Stomach (tissue), 9 donors: Measurements from ENCODE around the gene USP36. TPM values are rescaled to one million over a fixed set of nuclear protein-coding genes. Genes with fewer than 3 reads are reported as not detected.

Experiments used
- DNase-seq, 2 donors: peaks; one replicate each; pipeline versions ENCODE4 v3.0.0 to v3.0.0-alpha.2; 2013 to 2019
- H3K27ac ChIP-seq, 5 donors: fragments of 200-600 bp in 4 of 5; sonication (generic) in 4 of 5; one replicate each; pipeline ENCODE4 v1.5.1; 2013 to 2019; ENCODE audit warnings: mild to moderate bottlenecking in 1 of 5, moderate library complexity in 1 of 5
- H3K27me3 ChIP-seq, 3 donors: fragments of 200-600 bp; sonication (generic); one replicate each; pipeline ENCODE4 v1.5.1; 2017 to 2019; ENCODE audit warnings: mixed run types in 1 of 3
- H3K36me3 ChIP-seq, 4 donors: fragments of 200-600 bp; sonication (generic); 1 replicate in 3 of 4; 2 replicates in 1 of 4; pipeline ENCODE4 v1.5.1; 2016 to 2019
- H3K4me1 ChIP-seq, 4 donors: fragments of 200-600 bp; sonication (generic); one replicate each; pipeline ENCODE4 v1.5.1; 2016 to 2019
- H3K4me3 ChIP-seq, 4 donors: fragments of 200-600 bp; sonication (generic) in 3 of 4; one replicate each; pipeline ENCODE4 v1.5.1; 2016 to 2019; ENCODE audit warnings: mild to moderate bottlenecking in 1 of 4
- H3K9me3 ChIP-seq, 4 donors: fragments of 200-600 bp; sonication (generic); one replicate each; pipeline ENCODE4 v1.5.1; 2016 to 2019
- EP300 ChIP-seq: sonication (generic); formaldehyde crosslinking; IDR thresholded peaks from one replicate; pipeline ENCODE4 v1.6.1; 2017; ENCODE audit warnings: antibody characterized with exemption
- POLR2A ChIP-seq, 4 donors: fragments of 450-650 bp; IDR thresholded peaks; one replicate each; pipeline ENCODE4 v1.6.1; 2016; ENCODE audit warnings: antibody characterized with exemption in 4 of 4, control low read depth in 2 of 4, mild to moderate bottlenecking in 1 of 4, moderate library complexity in 1 of 4
- POLR2AphosphoS5 ChIP-seq, 3 donors: sonication (generic); formaldehyde crosslinking; IDR thresholded peaks; one replicate each; pipeline ENCODE4 v1.6.1; 2016; ENCODE audit warnings: antibody characterized with exemption in 3 of 3
- WGBS, 5 donors: extraction: QIAGEN DNeasy Blood & Tissue Kit in 3 of 5; methylation state at CpG; one replicate each; pipeline versions ENCODE4 v1.1.5 to v1.1.7; 2013 to 2018; 5-methylcytosine and 5-hydroxymethylcytosine counted together
- intact Hi-C: fragments of 100-400 bp; cut with DNase I; formaldehyde crosslinking; loops from one replicate; pipeline ENCODE4 v1.15.1; 2023; ENCODE audit warnings: low total_unique reads
- polyA plus RNA-seq, 3 donors: library from polyadenylated mRNA; stranded (reverse); fragments of 200-250 nt; gene quantifications; one replicate each; pipeline ENCODE4 v1.2.3, GENCODE V29; 2013
- total RNA-seq, 5 donors: library from RNA; depleted of rRNA; stranded (reverse); fragments of >200 nt; gene quantifications; one replicate each; pipeline versions ENCODE4 v1.1.0 to v1.2.3, GENCODE V29; 2014 to 2016
- TF ChIP-seq, protein P1 (sequence below), 7 experiments: fragments of 450-650 bp in 4 of 7; fragments of 200-600 bp in 3 of 7; sonication (generic) in 3 of 7; IDR thresholded peaks; one replicate each; pipeline ENCODE4 v1.5.1; 2016 to 2019; ENCODE audit warnings: antibody characterized with exemption in 7 of 7, control low read depth in 2 of 7, mild to moderate bottlenecking in 1 of 7
- donor health status: healthy with polysubstance abuse.
- donor health status: Bipolar disorder and iron deficiency.
- donor health status: healthy.

Gene USP36
- total and polyA plus RNA-seq, 8 donors, result 14.2 to 106 (median 34.8) TPM

DNA sequence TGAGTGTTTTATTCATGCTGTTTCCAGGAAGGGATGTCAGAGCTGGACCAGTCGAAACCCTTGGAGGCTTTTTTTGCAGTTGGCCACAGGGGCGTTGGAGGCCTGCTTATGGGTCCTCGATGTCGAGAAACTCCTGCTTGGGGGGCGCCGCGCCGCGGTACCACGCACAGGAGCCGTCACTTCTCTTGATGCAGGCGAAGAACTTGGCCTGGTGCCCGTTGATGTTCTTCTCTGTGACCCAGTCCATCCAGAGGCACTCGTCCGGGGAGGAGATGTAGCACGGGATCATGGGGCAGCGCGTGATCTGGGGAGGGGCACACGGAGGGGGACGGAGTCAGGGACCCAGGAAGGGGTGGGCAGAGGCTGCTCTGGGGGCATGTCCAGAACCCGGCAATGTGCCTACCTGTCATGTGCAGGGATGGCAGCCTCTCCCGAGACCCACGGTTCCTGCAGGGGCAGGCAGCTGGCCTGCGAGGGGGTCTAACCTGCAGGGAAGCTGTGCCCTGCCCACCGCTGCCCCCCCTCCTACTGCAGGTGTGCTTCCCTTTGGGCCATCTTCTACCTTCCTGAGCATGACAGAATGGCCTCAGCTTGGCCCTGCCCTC lies 15.0 kb upstream of the USP36 start:
- H3K36me3 ChIP-seq, result peaks cover 13 to 58% (median 48%) of the 10 kb centered on the region in 4 donors
- no peak overlapping the region for H3K4me3 ChIP-seq
- TF ChIP-seq, protein P1, sequence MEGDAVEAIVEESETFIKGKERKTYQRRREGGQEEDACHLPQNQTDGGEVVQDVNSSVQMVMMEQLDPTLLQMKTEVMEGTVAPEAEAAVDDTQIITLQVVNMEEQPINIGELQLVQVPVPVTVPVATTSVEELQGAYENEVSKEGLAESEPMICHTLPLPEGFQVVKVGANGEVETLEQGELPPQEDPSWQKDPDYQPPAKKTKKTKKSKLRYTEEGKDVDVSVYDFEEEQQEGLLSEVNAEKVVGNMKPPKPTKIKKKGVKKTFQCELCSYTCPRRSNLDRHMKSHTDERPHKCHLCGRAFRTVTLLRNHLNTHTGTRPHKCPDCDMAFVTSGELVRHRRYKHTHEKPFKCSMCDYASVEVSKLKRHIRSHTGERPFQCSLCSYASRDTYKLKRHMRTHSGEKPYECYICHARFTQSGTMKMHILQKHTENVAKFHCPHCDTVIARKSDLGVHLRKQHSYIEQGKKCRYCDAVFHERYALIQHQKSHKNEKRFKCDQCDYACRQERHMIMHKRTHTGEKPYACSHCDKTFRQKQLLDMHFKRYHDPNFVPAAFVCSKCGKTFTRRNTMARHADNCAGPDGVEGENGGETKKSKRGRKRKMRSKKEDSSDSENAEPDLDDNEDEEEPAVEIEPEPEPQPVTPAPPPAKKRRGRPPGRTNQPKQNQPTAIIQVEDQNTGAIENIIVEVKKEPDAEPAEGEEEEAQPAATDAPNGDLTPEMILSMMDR (IDR thresholded peaks at IDR 0.05), result no peak
- no peak for TF ChIP-seq POLR2AphosphoS5 (IDR thresholded peaks at IDR 0.05)
- no peak for TF ChIP-seq POLR2A (IDR thresholded peaks at IDR 0.05)
- no peak for TF ChIP-seq EP300
- peaks cover 0 to 12% (median 0%) of the 10 kb centered on the region in 4 donors for H3K4me1 ChIP-seq
- DNase-seq, result no peak
- no peaks in the 10 kb centered on the region for H3K9me3 ChIP-seq
- intact Hi-C loops, result no loop called here
- 90 to 96% (median 93%) methylated on average over 23 to 25 of the region's 25 CpGs for WGBS, 5 donors
- H3K27me3 ChIP-seq, result no peaks in the 10 kb centered on the region
- no peak overlapping the region for H3K27ac ChIP-seq

DNA sequence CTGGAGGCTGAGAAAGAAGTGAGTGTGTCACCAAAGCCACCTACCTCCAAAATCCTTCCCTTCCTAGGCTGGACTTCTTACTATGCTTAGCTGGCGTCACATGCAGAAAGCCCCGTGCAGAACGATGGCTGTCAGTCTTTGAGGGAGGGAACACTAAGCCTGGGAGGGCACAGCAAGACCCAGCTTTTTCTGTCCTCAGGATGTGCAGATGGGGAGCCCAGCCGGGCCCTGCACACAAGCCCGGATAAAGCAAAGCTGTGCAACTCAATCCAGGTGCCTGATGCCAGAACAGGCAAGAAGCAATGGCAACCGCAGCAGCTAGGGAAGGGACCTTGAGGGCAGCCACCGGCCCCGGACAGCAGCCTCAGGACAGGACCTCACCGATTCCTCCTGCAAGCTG lies 13.9 kb upstream of the USP36 start:
- Histone ChIP-seq H3K27ac (no peak overlapping the region), H3K27me3 (no peaks in the 10 kb centered on the region), H3K4me1 (peaks cover 0 to 12% (median 0%) of the 10 kb centered on the region in 4 donors), H3K9me3 (no peaks in the 10 kb centered on the region), H3K4me3 (no peak overlapping the region), H3K36me3 (peaks cover 13 to 52% (median 45%) of the 10 kb centered on the region in 4 donors)
- TF ChIP-seq, protein P1 (IDR thresholded peaks at IDR 0.05), result no peak
- TF ChIP-seq POLR2A (IDR thresholded peaks at IDR 0.05), result no peak
- TF ChIP-seq EP300, result no peak
- TF ChIP-seq POLR2AphosphoS5 (IDR thresholded peaks at IDR 0.05), result no peak
- 58 to 73% (median 70%) methylated on average over 5 to 9 of the region's 9 CpGs for WGBS, 5 donors
- intact Hi-C loops, result no loop called here
- no peak for DNase-seq

DNA sequence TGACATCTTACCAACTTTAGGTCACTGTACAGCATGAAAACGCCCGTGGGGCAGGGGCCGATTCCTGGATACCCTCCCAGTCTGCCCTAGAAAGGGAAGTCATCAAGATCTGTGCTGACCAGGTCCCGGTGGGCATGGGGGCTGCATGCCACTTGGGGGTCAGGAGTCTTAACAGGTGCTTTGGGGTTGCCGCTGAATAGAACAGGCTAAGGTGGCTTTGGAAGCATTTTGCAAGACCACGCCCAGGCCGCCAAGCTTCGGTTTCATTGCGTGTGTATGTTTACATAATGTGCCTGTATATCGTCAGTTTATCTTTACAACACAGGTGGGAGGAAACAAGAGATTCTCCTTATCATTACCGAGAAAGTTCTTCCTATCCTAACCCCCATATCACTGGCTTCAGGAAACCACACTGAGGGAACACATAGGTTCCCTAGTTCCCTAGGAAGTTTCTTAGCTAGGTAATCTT lies 13.3 kb upstream of the USP36 start:
- intact Hi-C loops, result no loop called here
- Histone ChIP-seq H3K27me3 (no peaks in the 10 kb centered on the region), H3K4me1 (peaks cover 0 to 12% (median 0%) of the 10 kb centered on the region in 4 donors), H3K4me3 (no peak overlapping the region), H3K27ac (no peak overlapping the region), H3K9me3 (no peaks in the 10 kb centered on the region), H3K36me3 (peaks cover 13 to 52% (median 45%) of the 10 kb centered on the region in 4 donors)
- peak; percentile 40 to 46 for DNase-seq
- 40 to 55% (median 44%) methylated on average over 11 of the region's 11 CpGs for WGBS, 5 donors
- TF ChIP-seq POLR2AphosphoS5 (IDR thresholded peaks at IDR 0.05) (no peak), EP300 (no peak), POLR2A (IDR thresholded peaks at IDR 0.05) (no peak)
- TF ChIP-seq, protein P1 (IDR thresholded peaks at IDR 0.05), result no peak

DNA sequence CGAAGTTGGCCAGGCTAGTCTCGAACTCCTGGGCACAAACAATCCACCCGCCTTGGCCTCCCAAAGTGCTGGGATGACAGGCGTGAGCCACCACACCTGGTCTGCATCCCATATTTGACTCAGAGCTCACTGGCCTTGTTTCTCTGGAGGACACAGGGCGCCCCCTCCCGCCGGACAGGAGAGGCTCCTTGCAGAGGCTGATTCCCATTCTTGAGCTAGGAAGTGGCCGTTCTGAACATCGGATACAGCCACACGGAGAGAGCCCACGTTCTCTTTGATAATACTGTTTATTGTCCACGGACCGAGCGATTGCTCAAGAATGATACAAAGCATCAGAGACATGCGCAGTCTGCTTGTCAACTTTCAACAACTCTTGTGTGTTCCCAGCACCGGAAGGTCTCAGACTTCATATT lies 12.1 kb upstream of the USP36 start:
- Histone ChIP-seq H3K4me3 (no peak overlapping the region), H3K27me3 (no peaks in the 10 kb centered on the region), H3K9me3 (no peaks in the 10 kb centered on the region), H3K36me3 (peaks cover 13 to 48% (median 43%) of the 10 kb centered on the region in 4 donors), H3K4me1 (peaks cover 0 to 12% (median 0%) of the 10 kb centered on the region in 4 donors), H3K27ac (peak overlapping the region in 2 of 5 donors; percentile 18 to 44)
- TF ChIP-seq POLR2AphosphoS5 (IDR thresholded peaks at IDR 0.05) (no peak), POLR2A (IDR thresholded peaks at IDR 0.05) (no peak), EP300 (no peak)
- TF ChIP-seq, protein P1 (IDR thresholded peaks at IDR 0.05), result no peak
- DNase-seq, result peak in 1 of 2 donors; percentile 35
- WGBS, 5 donors, result 63 to 73% (median 64%) methylated on average over 16 of the region's 16 CpGs
- intact Hi-C loops, result no loop called here
